Astrocyte of the spinal cord (primary cell): ENCODE results near the gene RASSF7.

Experiments used
- DNase-seq: peaks from one replicate; pipeline ENCODE4 v3.0.0; 2011; ENCODE audit warnings: low read depth, low spot score
- H3K4me3 ChIP-seq: 2 replicates; pipeline ENCODE4 v1.5.1; 2011; ENCODE audit warnings: low read depth, mild to moderate bottlenecking, low read length, moderate library complexity
- CTCF ChIP-seq: IDR thresholded peaks from 2 replicates; pipeline ENCODE4 v1.5.1; 2012; ENCODE audit warnings: low read depth, mild to moderate bottlenecking, low read length, inconsistent platforms
- in situ Hi-C: cut with HindIII; loops from 2 replicates; pipeline ENCODE4 v1.10.0; 2017; ENCODE audit warnings: low sequenced_read_pairs

Gene RASSF7

GRCh38 chr11:541433-541885, 19.3 kb upstream of the RASSF7 start:
- H3K4me3 ChIP-seq, result no peak overlapping the region
- in situ Hi-C loops, result no loop called here
- no peak for DNase-seq
- no peak for TF ChIP-seq CTCF

DNA sequence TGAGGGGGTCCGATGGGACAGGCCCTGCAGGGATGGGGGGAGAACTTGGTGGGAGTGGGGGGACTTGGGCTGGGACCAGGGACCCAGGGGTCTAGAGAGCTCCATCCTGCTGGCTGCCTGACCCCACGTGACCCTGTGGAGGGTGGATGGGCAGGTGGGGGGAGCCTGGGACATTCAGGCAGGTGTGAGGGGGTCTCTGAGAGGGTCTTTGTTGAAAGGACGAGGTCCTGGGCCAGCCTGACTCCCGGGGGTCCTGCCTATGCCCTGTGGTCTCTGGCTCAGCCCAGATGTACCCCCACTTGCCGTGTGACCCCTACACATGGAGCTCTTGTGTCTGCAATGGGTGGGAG, 16.0 kb upstream of the RASSF7 start:
- TF ChIP-seq CTCF, result no peak
- in situ Hi-C loops, result no loop called here
- no peak for DNase-seq
- H3K4me3 ChIP-seq, result no peak overlapping the region

- in situ Hi-C loops, result no loop called here
- DNase-seq, result no peak
- TF ChIP-seq CTCF, result no peak
- no peak overlapping the region for H3K4me3 ChIP-seq
These were observed 15.6 kb upstream of the RASSF7 start for GRCh38 chr11:545171-545570.

- DNase-seq, result no peak
- no peak overlapping the region for H3K4me3 ChIP-seq
- no peak for TF ChIP-seq CTCF
- in situ Hi-C loops, result no loop called here
These were observed 11.8 kb upstream of the RASSF7 start for GRCh38 chr11:548700-549603.

DNA sequence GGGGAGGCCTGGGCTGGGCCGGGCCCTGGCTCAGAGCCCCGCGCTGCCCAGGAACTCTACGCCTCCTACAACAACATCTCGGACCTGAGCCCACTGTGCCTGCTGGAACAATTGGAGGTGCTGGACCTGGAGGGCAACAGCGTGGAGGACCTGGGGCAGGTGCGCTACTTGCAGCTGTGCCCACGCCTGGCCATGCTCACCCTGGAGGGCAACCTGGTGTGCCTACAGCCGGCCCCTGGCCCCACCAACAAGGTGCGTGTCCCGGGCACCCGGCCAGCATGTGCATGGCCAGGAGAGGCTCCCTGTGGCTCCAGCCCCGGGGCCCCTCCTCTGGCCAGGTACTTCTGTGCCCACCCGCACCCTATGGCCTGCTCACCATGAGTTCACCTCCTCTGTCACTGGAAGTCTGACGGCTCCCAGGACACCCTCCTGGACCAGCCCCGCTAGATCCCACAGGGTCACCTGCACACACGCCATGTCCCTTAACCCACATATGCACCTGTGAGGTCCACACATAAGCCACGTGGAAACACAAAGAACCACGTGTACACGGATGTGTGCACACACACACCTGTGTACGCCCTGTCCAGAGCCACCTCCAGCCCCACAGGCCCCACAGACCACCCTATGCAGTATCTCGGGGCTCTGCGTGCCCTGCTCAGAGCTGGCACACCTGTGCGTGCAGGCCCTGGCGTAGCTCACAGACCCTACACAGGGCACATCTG, 10.6 kb upstream of the RASSF7 start:
- no peak for DNase-seq
- no peak for TF ChIP-seq CTCF
- in situ Hi-C loops, result no loop called here
- no peak overlapping the region for H3K4me3 ChIP-seq

- H3K4me3 ChIP-seq, result no peak overlapping the region
- in situ Hi-C loops, result no loop called here
- DNase-seq, result no peak
- TF ChIP-seq CTCF, result no peak
These were observed 10.1 kb upstream of the RASSF7 start for GRCh38 chr11:550746-551085.
